Left forelimb (tissue), 1 donor: ENCODE measurements around the gene RSF1.

Source experiments
- DNase-seq: peaks from one replicate; pipeline ENCODE4 v3.0.0-alpha.2; 2018; ENCODE audit warnings: low spot score

Gene RSF1

GRCh38 chr11:77801477-77801876 lies 19.0 kb downstream of the RSF1 start:
- no peak for DNase-seq

GRCh38 chr11:77800449-77800848 lies 20.1 kb downstream of the RSF1 start:
- no peak for DNase-seq

GRCh38 chr11:77799338-77799737 lies 21.2 kb downstream of the RSF1 start:
- no peak for DNase-seq

DNA sequence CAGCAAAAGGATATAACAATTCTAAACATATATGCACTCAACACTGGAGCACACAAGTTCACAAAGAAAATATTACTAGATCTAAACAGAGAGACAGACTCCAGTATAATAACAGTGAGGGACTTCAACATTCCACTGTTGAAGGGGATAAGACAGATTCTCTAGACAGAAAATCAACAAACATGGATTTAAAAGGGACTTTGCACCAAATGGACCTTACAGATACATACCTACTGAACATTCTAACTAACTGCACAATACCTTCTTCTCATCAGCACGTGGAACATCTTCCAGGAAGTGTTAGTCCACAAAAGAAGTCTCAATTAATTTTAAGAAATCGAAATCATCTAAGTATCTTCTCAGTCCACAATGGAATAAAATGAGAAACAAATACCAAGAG lies 26.6 kb downstream of the RSF1 start:
- DNase-seq = no peak

DNA sequence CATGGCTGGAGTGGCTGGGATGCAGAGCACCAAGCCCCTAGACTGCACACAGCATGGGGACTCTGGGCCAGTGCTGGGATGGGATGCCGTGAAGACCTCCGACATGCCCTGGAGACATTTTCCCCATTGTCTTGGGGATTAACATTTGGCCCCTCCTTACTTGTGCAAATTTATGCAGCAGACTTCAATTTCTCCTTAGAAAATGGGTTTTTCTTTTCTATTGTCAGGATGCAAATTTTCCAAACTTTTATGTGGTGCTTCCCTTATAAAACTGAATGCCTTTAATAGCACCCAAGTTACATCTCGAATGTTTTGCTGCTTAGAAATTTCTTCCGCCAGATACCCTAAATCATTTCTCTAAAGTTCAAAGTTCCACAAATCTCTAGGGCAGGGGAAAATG lies 29.2 kb downstream of the RSF1 start:
- DNase-seq = no peak

DNA sequence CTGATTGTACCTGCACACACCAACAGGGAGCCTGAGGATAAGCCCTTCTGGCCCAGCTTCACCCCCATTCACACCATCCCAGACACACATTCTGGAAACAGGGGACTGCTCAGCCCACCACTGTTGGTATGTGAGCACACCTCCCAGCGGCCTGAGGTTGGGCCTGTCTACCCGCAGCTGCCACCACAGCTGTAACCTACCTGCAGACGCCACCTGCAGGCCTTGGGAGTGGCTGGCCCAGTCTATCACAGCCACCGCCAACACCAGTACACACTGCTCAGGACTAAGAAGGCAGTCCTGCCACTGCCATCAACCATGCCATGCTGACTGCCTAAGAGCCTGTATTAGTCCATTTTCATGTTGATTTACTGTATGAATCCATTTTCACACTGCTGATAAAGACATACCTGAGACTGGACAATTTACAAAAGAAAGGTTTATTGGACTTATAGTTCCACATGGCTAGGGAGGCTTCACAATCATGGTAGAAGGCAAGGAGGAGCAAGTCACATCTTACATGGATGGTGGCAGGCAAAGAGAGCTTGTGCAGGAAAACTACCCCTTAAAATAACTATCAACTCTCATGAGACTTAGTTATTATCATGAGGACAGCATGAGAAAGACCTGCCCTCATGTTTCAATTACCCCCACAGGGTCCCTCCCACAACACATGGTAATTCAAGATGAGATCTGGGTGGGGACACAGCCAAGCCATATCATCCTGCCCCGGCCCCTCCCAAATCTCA lies 30.6 kb downstream of the RSF1 start:
- DNase-seq = no peak

DNA sequence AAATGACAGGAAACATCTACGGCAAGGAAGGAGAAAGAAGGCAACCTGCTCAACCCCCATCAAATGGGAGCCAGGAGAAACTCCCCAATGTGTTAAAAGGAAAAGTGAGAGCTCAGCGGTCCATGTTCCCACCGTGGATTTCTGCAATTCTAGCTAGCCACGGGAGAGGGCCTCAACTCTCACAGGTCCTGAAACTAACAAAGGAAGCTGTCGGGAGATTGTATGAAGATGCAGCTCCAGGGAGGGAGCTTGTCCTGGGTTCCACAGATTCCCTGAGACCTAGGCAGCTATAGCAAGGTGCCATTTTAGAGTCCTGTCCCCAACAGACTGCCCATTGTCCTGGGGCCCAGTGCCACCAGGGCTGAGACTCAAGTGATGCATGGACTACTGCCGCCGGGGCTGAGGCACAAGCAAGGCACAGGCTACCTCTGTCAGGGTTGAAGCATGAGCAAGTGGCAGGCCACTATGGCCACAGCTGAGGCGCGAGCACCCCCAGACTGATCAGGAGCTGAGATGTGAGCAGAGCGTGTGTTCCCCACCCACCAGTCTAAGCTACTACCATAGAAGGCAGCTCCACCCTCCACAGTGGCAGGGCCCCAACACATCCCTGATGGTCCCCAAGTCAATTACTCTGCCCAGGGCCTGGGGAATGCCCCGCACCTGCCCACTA lies 31.3 kb downstream of the RSF1 start:
- no peak for DNase-seq

DNA sequence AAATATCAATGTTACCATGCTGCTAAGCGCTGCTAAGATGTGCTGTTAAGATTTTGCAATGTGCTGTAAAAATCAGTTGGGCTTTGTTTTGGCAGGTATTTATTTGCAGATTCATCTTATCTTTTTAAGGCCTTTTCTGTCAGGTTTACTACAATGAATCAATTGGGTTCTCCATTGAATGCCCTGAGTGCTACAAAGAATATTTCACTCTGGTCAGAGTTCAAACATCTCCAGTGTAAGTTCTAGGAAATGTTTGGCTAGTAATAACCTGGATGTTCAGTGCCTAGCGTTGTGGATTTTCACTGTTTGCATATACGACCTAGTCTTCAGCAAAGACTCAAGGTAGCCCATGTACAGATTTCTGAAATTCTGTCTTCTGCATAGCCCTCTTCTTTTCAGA lies 36.0 kb downstream of the RSF1 start:
- DNase-seq = no peak

DNA sequence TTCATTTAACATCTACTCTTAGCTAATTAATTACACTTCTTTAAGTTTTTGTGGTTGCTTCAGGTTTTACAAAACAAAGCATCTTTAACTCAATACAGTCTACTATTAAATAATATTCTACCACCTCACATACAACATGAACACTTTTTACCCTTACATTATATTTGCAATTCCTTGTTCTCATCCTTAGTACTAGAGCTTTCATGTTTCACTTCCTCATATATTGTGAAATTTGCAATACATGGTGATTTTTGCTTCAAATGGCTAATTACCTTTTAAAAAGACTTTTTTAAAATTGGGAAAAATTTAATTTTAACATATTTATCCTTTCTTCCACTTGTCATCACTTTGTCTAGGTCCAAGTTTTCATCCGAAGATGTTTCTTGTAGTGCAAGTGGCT lies 37.5 kb downstream of the RSF1 start:
- no peak for DNase-seq

- DNase-seq = no peak
Measured at GRCh38 chr11:77779935-77780334, 40.6 kb downstream of the RSF1 start.

DNA sequence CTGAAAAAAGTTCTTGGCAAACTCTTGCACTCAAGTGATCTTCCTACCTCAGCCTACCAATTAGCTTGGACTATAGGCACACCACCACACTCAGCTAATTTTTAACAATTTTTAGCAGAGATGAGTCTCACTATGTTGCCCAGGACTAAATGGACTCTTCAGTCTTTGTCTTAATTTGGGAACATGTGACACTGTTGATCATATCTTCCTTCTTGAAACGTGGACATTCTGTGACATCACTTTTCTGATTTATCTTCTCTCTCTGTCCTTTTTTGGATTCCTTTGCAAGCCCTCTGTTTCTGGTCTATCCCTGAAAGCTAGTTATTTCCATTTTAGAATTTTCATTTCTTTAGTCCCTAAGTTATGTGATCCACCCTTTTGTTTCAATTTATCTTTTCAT lies 42.0 kb downstream of the RSF1 start:
- no peak for DNase-seq

DNA sequence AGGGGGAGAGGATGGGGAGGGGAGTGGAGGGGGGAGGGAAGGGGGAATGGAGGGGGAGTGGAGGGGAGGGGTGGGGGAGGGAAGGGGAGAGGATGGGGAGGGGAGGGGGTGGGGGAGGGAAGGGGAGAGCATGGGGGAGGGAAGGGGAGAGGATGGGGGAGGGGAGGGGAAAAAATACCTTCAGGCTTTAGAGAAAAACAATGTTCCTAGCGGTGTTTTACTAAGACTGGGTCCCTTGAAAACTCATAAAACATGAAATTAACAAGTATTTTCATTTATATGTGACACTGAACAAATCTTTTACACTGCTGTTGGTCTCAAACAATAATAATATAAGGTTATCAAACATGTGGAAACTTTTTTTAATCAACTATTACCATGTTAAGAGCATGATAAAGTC lies 42.4 kb downstream of the RSF1 start:
- DNase-seq = no peak

GRCh38 chr11:77776455-77776854 lies 44.1 kb downstream of the RSF1 start:
- DNase-seq = no peak

- DNase-seq = no peak
Measured at GRCh38 chr11:77775936-77776335, 44.6 kb downstream of the RSF1 start.

- DNase-seq = no peak
Measured at GRCh38 chr11:77771135-77771534, 49.4 kb downstream of the RSF1 start.

DNA sequence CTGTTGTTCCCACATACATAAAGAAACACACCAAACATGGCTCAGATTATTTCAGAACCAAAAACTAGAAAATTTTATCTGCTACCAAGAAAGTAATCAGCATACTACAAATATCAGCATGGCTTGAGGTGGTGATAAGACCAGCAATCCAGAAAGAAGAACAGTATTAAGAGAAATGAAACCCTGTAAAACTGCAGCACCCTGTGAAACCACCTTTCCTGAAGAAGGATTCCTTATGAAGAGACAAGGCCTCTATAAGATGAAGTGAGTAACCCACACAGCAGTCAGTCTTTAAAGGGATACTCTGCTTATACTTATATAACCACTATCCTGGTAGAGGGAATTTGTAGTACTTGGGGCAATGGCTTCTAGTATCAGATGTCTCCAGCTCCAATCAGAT lies 49.9 kb downstream of the RSF1 start:
- DNase-seq = no peak

- no peak for DNase-seq
Measured at GRCh38 chr11:77762426-77762825, 58.1 kb downstream of the RSF1 start.

DNA sequence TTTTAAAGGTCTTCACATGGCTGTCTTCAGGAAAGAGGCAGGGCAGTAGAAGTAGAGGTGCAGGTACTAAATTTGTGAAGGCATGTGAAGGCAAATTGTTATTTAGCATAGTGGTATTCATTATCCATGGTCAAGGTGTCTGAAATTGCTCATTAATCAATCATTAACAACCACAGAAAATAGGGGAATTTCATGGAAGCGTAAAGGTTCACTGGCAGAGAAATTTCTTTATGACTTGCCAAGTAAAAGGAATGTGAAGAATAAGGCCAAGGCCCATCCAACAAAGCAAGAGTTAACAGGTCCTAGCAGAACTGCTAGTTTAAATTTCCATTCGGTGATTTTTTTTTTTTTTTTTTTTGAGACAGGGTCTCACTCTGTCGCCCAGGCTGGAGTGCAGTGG lies 59.0 kb downstream of the RSF1 start:
- no peak for DNase-seq

- DNase-seq = no peak
Measured at GRCh38 chr11:77758331-77758730, 62.2 kb downstream of the RSF1 start.

DNA sequence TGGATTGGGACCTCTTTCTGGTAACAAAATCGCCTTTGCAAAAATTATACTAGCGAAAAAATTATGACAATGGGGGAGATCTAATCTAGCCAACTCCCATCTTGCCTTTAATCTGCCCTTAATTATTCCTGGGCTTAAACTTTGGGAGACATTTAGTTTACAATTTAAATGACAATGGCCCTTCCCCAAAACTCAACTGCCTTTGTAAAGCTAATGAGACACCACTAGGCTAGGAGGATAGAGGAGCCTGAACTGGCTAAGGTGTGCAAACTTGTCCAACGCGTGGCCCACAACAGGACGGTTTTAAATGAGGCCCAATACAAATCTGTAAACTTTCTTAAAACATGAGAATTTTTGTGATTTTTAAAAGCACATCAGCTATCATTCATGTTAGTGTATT lies 67.3 kb downstream of the RSF1 start:
- no peak for DNase-seq

DNA sequence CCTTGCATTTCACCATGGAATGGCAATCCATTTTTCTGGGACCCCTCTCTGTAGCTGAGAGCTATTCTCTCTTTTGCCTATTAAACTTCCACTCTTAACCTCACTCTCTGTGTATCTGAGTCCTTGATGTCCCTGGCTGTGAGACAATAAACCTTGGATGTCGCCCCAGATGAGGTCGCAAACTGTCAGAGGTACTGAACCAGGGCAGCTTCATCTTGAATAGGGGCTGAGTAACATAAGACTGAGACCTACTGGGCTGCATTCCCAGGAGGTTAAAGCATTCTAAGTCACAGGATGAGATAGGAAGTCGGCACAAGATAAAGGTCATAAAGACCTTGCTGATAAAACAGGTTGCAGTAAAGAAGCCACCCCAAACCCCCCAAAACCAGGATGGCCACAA lies 68.0 kb downstream of the RSF1 start:
- DNase-seq = no peak

DNA sequence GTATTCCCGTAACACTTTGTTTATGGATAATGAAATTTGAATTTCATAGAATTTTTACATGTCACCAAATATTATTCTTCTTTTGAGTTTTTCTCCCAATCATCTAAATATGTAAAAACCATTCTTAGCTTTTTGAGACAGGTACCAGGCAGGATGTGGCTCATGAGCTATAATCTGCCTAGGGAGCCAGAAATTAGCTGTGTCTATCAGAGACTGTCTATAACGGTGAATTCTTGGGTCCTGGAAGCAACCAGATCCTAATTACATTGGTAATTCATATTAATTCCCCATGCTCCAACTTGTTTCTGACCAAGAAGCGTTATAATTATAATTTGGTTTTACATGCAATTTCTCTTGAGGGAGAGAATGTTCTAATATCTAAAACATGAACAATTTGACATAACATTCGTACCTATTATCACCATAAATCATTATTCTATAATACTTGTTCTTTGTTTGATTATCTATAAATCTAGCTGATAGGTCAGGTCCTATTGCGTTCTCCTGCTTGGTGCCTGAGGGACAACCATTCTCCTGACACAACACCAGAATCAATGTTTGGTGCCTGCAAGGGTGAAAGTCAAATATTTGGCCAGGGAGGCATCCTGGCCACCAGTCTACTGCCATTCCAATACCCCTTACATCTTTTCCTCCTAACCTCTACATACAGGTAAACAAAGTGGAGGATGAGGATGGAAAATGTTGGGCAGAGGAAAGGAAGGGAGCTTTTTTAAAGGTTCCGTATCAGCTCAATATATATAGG lies 69.9 kb downstream of the RSF1 start:
- no peak for DNase-seq

- DNase-seq = no peak
Measured at GRCh38 chr11:77749232-77749631, 71.3 kb downstream of the RSF1 start.
